ENCODE results near the gene SPOCK1. TPM values are rescaled to one million over a fixed set of nuclear protein-coding genes. Genes with fewer than 3 reads are reported as not detected.
A peak's percentile ranks its signal among the peaks of the same experiment; 100 is the strongest.

Gene SPOCK1
- total and polyA plus RNA-seq, 2 experiments from 2014 or later = 268 to 471 TPM

GRCh38 chr5:137218471-137218870 is 280.7 kb downstream of the SPOCK1 start:
- no peaks in the 10 kb centered on the region for H3K9me3 ChIP-seq (ENCODE audit: low read depth)
- 5 to 11% methylated on average over 1 of the region's 1 CpG for WGBS, 2 experiments (ENCODE audit: low coverage in 1 of 2, low lambda C conversion rate in 2 of 2, missing lambda C conversion rate in 2 of 2)
- no peak overlapping the region for H2AFZ ChIP-seq
- H3K9me2 ChIP-seq (ENCODE audit: insufficient read depth) = no peaks in the 10 kb centered on the region
- H3K79me2 ChIP-seq (ENCODE audit: insufficient read depth) = peaks cover 43% of the 10 kb centered on the region
- DNase-seq = peak; percentile 86
- TF ChIP-seq EZH2 (IDR thresholded peaks at IDR 0.05; ENCODE audit: insufficient read depth, poor library complexity, severe bottlenecking) (no peak), EZH2phosphoT487 (IDR thresholded peaks at IDR 0.05; ENCODE audit: insufficient read depth, low read depth) (no peak)
- no peak overlapping the region for H3K4me3 ChIP-seq
- H4K20me1 ChIP-seq (ENCODE audit: insufficient read depth) = peaks cover 12% of the 10 kb centered on the region; the same call in 1 of the 2 replicates
- H3K27ac ChIP-seq = peak overlapping the region; percentile 23
- H3K9ac ChIP-seq = no peak overlapping the region
- no peak overlapping the region for H3K4me2 ChIP-seq (ENCODE audit: unreplicated experiment)
- no peaks in the 10 kb centered on the region for H3K36me3 ChIP-seq (ENCODE audit: low read depth)
- no peaks in the 10 kb centered on the region for H3K27me3 ChIP-seq (replicated peaks; ENCODE audit: insufficient read depth)
- peaks cover 44% of the 10 kb centered on the region for H3F3A ChIP-seq (ENCODE audit: insufficient read depth)
- in situ Hi-C loops (cut with MboI) = loop anchor here (10.0 kb wide), 1 partner anchor 404 kb away; no protein-coding TSS in a partner anchor
- H3K4me1 ChIP-seq (ENCODE audit: insufficient read depth) = peaks cover 49% of the 10 kb centered on the region

GRCh38 chr5:137217599-137218200 is 281.4 kb downstream of the SPOCK1 start:
- Histone ChIP-seq H3K27me3 (replicated peaks; ENCODE audit: insufficient read depth) (no peaks in the 10 kb centered on the region), H3K4me2 (ENCODE audit: unreplicated experiment) (no peak overlapping the region), H4K20me1 (ENCODE audit: insufficient read depth) (peaks cover 17% of the 10 kb centered on the region; the same call in 1 of the 2 replicates), H3K79me2 (ENCODE audit: insufficient read depth) (peaks cover 48% of the 10 kb centered on the region), H3K4me3 (no peak overlapping the region), H3K9ac (no peak overlapping the region), H3K4me1 (ENCODE audit: insufficient read depth) (peaks cover 49% of the 10 kb centered on the region), H3F3A (ENCODE audit: insufficient read depth) (peaks cover 44% of the 10 kb centered on the region), H2AFZ (no peak overlapping the region), H3K36me3 (ENCODE audit: low read depth) (no peaks in the 10 kb centered on the region), H3K27ac (peak overlapping the region; percentile 23), H3K9me3 (ENCODE audit: low read depth) (no peaks in the 10 kb centered on the region), H3K9me2 (ENCODE audit: insufficient read depth) (no peaks in the 10 kb centered on the region)
- in situ Hi-C loops (cut with MboI) = loop anchor here (10.0 kb wide), 1 partner anchor 403 kb away; no protein-coding TSS in a partner anchor
- DNase-seq = peak; percentile 58
- WGBS, 2 experiments (ENCODE audit: low coverage in 1 of 2, low lambda C conversion rate in 2 of 2, missing lambda C conversion rate in 2 of 2) = 81 to 83% methylated on average over 6 of the region's 6 CpGs
- TF ChIP-seq EZH2phosphoT487 (IDR thresholded peaks at IDR 0.05; ENCODE audit: insufficient read depth, low read depth) = no peak
- TF ChIP-seq EZH2 (IDR thresholded peaks at IDR 0.05; ENCODE audit: insufficient read depth, poor library complexity, severe bottlenecking) = no peak

GRCh38 chr5:137216976-137217598 is 282.0 kb downstream of the SPOCK1 start:
- WGBS, 2 experiments (ENCODE audit: low coverage in 1 of 2, low lambda C conversion rate in 2 of 2, missing lambda C conversion rate in 2 of 2) = 90 to 92% methylated on average over 5 of the region's 5 CpGs
- peaks cover 44% of the 10 kb centered on the region for H3F3A ChIP-seq (ENCODE audit: insufficient read depth)
- H3K27ac ChIP-seq = no peak overlapping the region
- no peak overlapping the region for H3K9ac ChIP-seq
- no peaks in the 10 kb centered on the region for H3K36me3 ChIP-seq (ENCODE audit: low read depth)
- peaks cover 14% of the 10 kb centered on the region; the same call in 1 of the 2 replicates for H4K20me1 ChIP-seq (ENCODE audit: insufficient read depth)
- in situ Hi-C loops (cut with MboI) = loop anchor here (10.0 kb wide), 1 partner anchor 402 kb away; no protein-coding TSS in a partner anchor
- peaks cover 49% of the 10 kb centered on the region for H3K4me1 ChIP-seq (ENCODE audit: insufficient read depth)
- H3K27me3 ChIP-seq (replicated peaks; ENCODE audit: insufficient read depth) = no peaks in the 10 kb centered on the region
- peaks cover 54% of the 10 kb centered on the region for H3K79me2 ChIP-seq (ENCODE audit: insufficient read depth)
- no peak overlapping the region for H3K4me2 ChIP-seq (ENCODE audit: unreplicated experiment)
- no peak overlapping the region for H2AFZ ChIP-seq
- no peak for DNase-seq
- H3K9me2 ChIP-seq (ENCODE audit: insufficient read depth) = no peaks in the 10 kb centered on the region
- H3K4me3 ChIP-seq = no peak overlapping the region
- no peaks in the 10 kb centered on the region for H3K9me3 ChIP-seq (ENCODE audit: low read depth)
- TF ChIP-seq EZH2phosphoT487 (IDR thresholded peaks at IDR 0.05; ENCODE audit: insufficient read depth, low read depth) = no peak
- no peak for TF ChIP-seq EZH2 (IDR thresholded peaks at IDR 0.05; ENCODE audit: insufficient read depth, poor library complexity, severe bottlenecking)

- DNase-seq = no peak
- Histone ChIP-seq H3K4me1 (ENCODE audit: insufficient read depth) (peaks cover 48% of the 10 kb centered on the region), H3K9ac (no peak overlapping the region), H3K9me2 (ENCODE audit: insufficient read depth) (no peaks in the 10 kb centered on the region), H2AFZ (no peak overlapping the region), H3K79me2 (ENCODE audit: insufficient read depth) (peaks cover 56% of the 10 kb centered on the region), H3K27ac (no peak overlapping the region), H3K27me3 (replicated peaks; ENCODE audit: insufficient read depth) (no peaks in the 10 kb centered on the region), H3K4me3 (no peak overlapping the region), H3F3A (ENCODE audit: insufficient read depth) (peaks cover 44% of the 10 kb centered on the region), H3K4me2 (ENCODE audit: unreplicated experiment) (no peak overlapping the region), H4K20me1 (ENCODE audit: insufficient read depth) (peaks cover 14% of the 10 kb centered on the region; the same call in 1 of the 2 replicates), H3K9me3 (ENCODE audit: low read depth) (no peaks in the 10 kb centered on the region), H3K36me3 (ENCODE audit: low read depth) (no peaks in the 10 kb centered on the region)
- in situ Hi-C loops (cut with MboI) = loop anchor here (10.0 kb wide), 1 partner anchor 401 kb away; no protein-coding TSS in a partner anchor
- 98 to 100% methylated on average over 2 of the region's 2 CpGs for WGBS, 2 experiments (ENCODE audit: low coverage in 1 of 2, low lambda C conversion rate in 2 of 2, missing lambda C conversion rate in 2 of 2)
- TF ChIP-seq EZH2phosphoT487 (IDR thresholded peaks at IDR 0.05; ENCODE audit: insufficient read depth, low read depth) (no peak), EZH2 (IDR thresholded peaks at IDR 0.05; ENCODE audit: insufficient read depth, poor library complexity, severe bottlenecking) (no peak)
Observed at GRCh38 chr5:137215780-137216179, 283.3 kb downstream of the SPOCK1 start.
